ENCODE measurements around the gene DIS3L. TPM values are rescaled to one million over a fixed set of nuclear protein-coding genes. Genes with fewer than 3 reads are reported as not detected.
A peak's percentile ranks its signal among the peaks of the same experiment; 100 is the strongest.
"Not testable (repeated sequence)": the region's sequence is repeated elsewhere in the genome, so short reads cannot be mapped to it uniquely, and the experiment has no call there.

The DIS3L gene
- total RNA-seq, 2 donors from 2014 or later: 22.2 to 31.5 TPM

DNA sequence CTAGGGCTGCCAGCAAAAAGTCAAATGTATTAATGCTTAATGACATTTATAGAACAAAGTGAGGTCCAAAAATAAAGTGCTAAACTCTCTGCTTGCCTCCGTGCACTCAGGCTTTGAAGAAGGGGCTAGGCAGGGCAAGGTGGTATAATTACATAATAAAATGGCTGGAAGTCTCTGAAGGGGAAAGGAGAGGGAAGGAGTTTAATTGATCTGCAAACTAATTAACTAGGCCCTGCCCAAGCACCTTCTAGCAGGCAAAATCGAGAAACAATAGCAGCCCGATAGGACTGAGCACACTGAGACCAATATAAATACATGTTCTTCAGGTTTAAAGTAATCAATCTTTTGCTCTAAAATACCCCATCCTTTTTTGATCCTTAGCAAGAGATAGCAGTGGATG, 13.0 kb downstream of the DIS3L start:
- DNase-seq (no peak), ATAC-seq (replicated peaks in 1 of 2) (no peak)
- Mint-ChIP-seq H3K36me3 (ENCODE audit: insufficient read depth in 2 of 2) (peaks cover 7 to 11% of the 10 kb centered on the region in 2 donors), H3K4me3 (no peak overlapping the region), H3K4me1 (ENCODE audit: low read depth) (no peaks in the 10 kb centered on the region), H3K27me3 (ENCODE audit: low read depth) (no peaks in the 10 kb centered on the region), H3K27ac (no peak overlapping the region), H3K9me3 (no peaks in the 10 kb centered on the region)

DNA sequence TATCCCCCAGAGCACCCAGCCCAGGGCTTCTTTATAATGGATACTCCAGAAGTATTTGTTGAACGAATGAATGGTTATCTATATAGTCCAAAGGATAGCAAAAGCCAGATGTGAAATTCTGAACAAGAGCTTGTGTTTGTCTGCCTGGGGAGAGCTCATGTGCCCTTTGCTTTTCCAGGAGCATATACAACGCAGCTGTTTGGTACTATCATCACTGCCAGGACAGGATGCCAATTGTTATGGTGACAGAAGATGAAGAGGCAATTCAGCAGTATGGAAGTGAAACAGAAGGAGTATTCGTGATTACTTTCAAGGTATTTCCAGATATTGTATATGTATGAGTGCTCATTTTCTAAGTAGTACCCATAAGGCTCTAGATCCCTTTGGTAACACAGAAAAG, 15.2 kb downstream of the DIS3L start:
- H3K36me3 Mint-ChIP-seq (ENCODE audit: insufficient read depth in 2 of 2): peaks cover 7 to 11% of the 10 kb centered on the region in 2 donors
- no peak overlapping the region for H3K4me3 Mint-ChIP-seq
- no peaks in the 10 kb centered on the region for H3K4me1 Mint-ChIP-seq (ENCODE audit: low read depth)
- DNase-seq (no peak), ATAC-seq (replicated peaks in 1 of 2) (no peak)
- no peaks in the 10 kb centered on the region for H3K9me3 Mint-ChIP-seq
- H3K27me3 Mint-ChIP-seq (ENCODE audit: low read depth): no peaks in the 10 kb centered on the region
- H3K27ac Mint-ChIP-seq: peak overlapping the region; percentile 48

DNA sequence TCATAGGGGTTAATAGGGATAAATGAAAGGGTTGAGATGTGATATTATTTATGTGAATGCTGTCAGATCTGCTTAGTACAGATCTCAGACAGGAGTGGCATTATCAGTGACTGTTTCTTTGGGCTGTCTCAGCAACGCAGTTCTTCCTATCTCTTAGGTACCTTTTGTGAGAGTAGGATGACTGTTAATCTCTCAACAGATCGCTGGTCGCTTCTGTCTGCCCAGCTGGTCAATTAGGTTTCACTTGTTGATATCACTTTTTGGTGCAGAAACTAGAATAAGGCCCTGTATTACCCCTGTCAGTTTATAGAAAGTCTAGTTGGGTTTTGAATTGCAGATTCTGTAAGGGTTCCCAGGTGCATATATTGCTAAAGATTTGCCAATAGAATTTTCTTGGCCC, 16.5 kb downstream of the DIS3L start:
- no peak overlapping the region for H3K27ac Mint-ChIP-seq
- DNase-seq (no peak), ATAC-seq (replicated peaks in 1 of 2) (no peak)
- no peak overlapping the region for H3K4me3 Mint-ChIP-seq
- peaks cover 7 to 11% of the 10 kb centered on the region in 2 donors for H3K36me3 Mint-ChIP-seq (ENCODE audit: insufficient read depth in 2 of 2)
- no peaks in the 10 kb centered on the region for H3K4me1 Mint-ChIP-seq (ENCODE audit: low read depth)
- H3K27me3 Mint-ChIP-seq (ENCODE audit: low read depth): no peaks in the 10 kb centered on the region
- H3K9me3 Mint-ChIP-seq: no peaks in the 10 kb centered on the region

- no peaks in the 10 kb centered on the region for H3K27me3 Mint-ChIP-seq (ENCODE audit: low read depth)
- no peak for ATAC-seq (replicated peaks in 1 of 2)
- peak overlapping the region; percentile 10 for H3K27ac Mint-ChIP-seq
- DNase-seq: no peak
- H3K4me3 Mint-ChIP-seq: no peak overlapping the region
- H3K4me1 Mint-ChIP-seq (ENCODE audit: low read depth): no peaks in the 10 kb centered on the region
- no peaks in the 10 kb centered on the region for H3K9me3 Mint-ChIP-seq
- H3K36me3 Mint-ChIP-seq (ENCODE audit: insufficient read depth in 2 of 2): peaks cover 7 to 12% of the 10 kb centered on the region in 2 donors
Measured at GRCh38 chr15:66310786-66311185, 17.4 kb downstream of the DIS3L start.

- H3K27me3 Mint-ChIP-seq (ENCODE audit: low read depth): no peaks in the 10 kb centered on the region
- peak; percentile 49 to 74 for ATAC-seq (replicated peaks in 1 of 2)
- H3K27ac Mint-ChIP-seq: no peak overlapping the region
- no peaks in the 10 kb centered on the region for H3K9me3 Mint-ChIP-seq
- peaks cover 9 to 17% of the 10 kb centered on the region in 2 donors for H3K36me3 Mint-ChIP-seq (ENCODE audit: insufficient read depth in 2 of 2)
- no peak for DNase-seq
- no peaks in the 10 kb centered on the region for H3K4me1 Mint-ChIP-seq (ENCODE audit: low read depth)
- H3K4me3 Mint-ChIP-seq: no peak overlapping the region
Measured at GRCh38 chr15:66312144-66312543, 18.8 kb downstream of the DIS3L start.

DNA sequence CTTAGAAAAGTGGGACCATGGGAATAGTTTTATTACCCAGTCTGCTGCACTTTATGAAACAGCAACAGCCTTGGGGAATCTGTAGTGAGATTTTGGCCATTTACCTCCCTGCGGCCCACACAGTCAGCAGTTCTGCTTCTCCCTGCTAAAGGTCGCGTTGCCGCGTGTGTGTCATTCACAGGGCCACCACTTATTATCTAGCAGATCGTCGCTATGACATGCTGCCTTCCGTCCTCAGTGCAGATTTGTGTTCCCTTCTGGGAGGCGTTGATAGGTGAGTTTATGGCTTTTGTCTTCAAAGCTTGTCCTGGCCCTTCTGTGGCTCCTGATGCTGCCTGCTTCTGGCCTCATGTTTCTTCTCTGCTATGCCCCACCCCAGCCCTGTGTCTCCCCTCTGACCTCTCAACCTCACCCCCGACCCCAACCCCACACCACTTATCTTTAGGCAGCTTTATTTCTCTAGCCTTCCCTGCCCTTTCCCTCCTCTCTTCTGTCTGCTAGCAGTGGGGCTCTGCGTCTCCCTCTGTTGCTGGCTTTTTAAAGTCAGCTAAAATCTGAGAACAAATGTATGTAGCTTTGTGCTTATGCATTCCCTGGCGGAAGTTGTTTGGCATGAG, 30.1 kb downstream of the DIS3L start:
- Mint-ChIP-seq H3K9me3 (no peaks in the 10 kb centered on the region), H3K36me3 (ENCODE audit: insufficient read depth in 2 of 2) (peaks cover 3 to 14% of the 10 kb centered on the region in 2 donors), H3K4me1 (ENCODE audit: low read depth) (no peaks in the 10 kb centered on the region), H3K4me3 (no peak overlapping the region), H3K27ac (no peak overlapping the region), H3K27me3 (ENCODE audit: low read depth) (no peaks in the 10 kb centered on the region)
- ATAC-seq (replicated peaks in 1 of 2) (no peak), DNase-seq (no peak)

DNA sequence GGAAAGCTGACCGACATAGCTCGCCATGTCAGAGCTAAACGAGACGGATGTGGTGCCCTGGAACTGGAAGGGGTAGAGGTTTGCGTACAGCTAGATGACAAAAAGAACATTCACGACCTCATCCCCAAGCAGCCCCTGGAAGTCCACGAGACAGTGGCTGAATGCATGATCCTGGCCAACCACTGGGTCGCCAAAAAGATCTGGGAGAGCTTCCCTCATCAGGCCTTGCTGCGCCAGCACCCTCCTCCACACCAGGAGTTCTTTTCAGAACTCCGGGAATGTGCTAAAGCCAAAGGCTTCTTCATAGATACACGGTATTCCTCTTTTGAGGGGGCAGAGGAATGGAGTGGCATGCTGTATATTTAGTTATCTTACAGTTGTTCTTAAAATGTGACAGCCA, 32.7 kb downstream of the DIS3L start:
- no peaks in the 10 kb centered on the region for H3K4me1 Mint-ChIP-seq (ENCODE audit: low read depth)
- H3K9me3 Mint-ChIP-seq: no peaks in the 10 kb centered on the region
- no peak for DNase-seq
- H3K4me3 Mint-ChIP-seq: no peak overlapping the region
- H3K36me3 Mint-ChIP-seq (ENCODE audit: insufficient read depth in 2 of 2): peaks cover 3 to 19% of the 10 kb centered on the region in 2 donors
- H3K27me3 Mint-ChIP-seq (ENCODE audit: low read depth): no peaks in the 10 kb centered on the region
- no peak for ATAC-seq (replicated peaks in 1 of 2)
- H3K27ac Mint-ChIP-seq: no peak overlapping the region

DNA sequence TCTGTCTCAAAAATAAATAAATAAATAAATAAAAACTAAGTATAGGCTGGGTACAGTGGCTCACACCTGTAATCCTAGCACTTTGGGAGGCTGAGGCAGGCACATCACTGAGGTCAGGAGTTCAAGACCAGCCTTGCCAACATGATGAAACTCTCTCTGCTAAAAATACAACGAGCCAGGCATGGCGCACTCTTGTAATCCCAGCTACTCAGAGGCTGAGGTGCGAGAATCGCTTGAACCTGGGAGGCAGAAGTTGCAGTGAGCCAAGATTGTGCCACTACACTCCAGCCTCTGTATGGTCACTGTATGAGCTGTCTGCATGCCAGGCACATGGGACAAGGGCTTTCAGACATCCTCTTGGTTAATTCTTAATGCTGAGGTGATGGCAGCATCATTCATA, 34.4 kb downstream of the DIS3L start:
- no peak for ATAC-seq (replicated peaks in 1 of 2)
- Mint-ChIP-seq H3K27me3 (ENCODE audit: low read depth) (no peaks in the 10 kb centered on the region), H3K4me3 (no peak overlapping the region), H3K36me3 (ENCODE audit: insufficient read depth in 2 of 2) (peaks cover 3 to 22% of the 10 kb centered on the region in 2 donors), H3K27ac (no peak overlapping the region), H3K9me3 (no peaks in the 10 kb centered on the region), H3K4me1 (ENCODE audit: low read depth) (no peaks in the 10 kb centered on the region)
- no peak for DNase-seq

DNA sequence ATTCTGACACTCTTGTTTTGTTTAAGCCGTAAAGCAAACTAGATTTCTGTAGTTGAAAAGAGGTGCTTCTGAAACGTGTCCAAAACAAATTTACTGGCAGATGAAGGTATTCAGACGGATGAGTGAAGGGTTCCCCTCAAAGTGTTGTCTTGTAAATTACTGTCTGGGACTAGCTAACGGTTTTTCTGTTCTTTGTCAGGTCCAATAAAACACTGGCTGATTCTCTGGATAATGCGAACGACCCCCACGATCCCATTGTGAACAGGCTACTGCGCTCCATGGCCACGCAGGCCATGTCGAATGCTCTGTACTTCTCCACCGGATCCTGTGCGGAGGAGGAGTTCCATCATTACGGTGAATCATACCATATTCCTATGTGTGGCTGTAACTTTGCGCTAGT, 35.4 kb downstream of the DIS3L start:
- Mint-ChIP-seq H3K9me3 (no peaks in the 10 kb centered on the region), H3K4me3 (no peak overlapping the region), H3K27ac (no peak overlapping the region), H3K27me3 (ENCODE audit: low read depth) (no peaks in the 10 kb centered on the region), H3K4me1 (ENCODE audit: low read depth) (no peaks in the 10 kb centered on the region), H3K36me3 (ENCODE audit: insufficient read depth in 2 of 2) (peaks cover 1 to 18% of the 10 kb centered on the region in 2 donors)
- ATAC-seq (replicated peaks in 1 of 2): no peak
- DNase-seq: no peak

- not testable (repeated sequence) for H3K4me3 Mint-ChIP-seq; DNase-seq; H3K4me1 Mint-ChIP-seq (ENCODE audit: low read depth); H3K9me3 Mint-ChIP-seq; H3K27ac Mint-ChIP-seq; H3K27me3 Mint-ChIP-seq (ENCODE audit: low read depth); ATAC-seq (replicated peaks in 1 of 2)
- H3K36me3 Mint-ChIP-seq (ENCODE audit: insufficient read depth in 2 of 2): peaks cover 4 to 32% of the 10 kb centered on the region in 2 donors
Measured at GRCh38 chr15:66348530-66348929, 55.2 kb downstream of the DIS3L start.

DNA sequence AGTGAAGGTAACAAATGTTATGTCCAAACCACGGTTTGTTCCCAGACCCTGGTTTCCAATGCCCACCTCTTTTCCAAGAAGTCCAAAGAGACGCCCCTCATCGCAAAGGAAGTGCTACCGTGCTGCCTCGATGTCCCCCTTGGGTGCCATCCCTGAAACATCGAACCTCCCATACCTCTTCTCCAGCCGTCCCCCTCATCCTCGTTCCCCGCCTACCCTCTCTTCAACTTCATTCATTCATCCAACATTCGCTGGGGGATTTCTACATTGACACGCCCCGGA, 62.6 kb downstream of the DIS3L start:
- ATAC-seq (replicated peaks in 1 of 2): no peak
- Mint-ChIP-seq H3K27me3 (ENCODE audit: low read depth) (no peaks in the 10 kb centered on the region), H3K9me3 (no peaks in the 10 kb centered on the region), H3K27ac (peak overlapping the region; percentile 94), H3K4me1 (ENCODE audit: low read depth) (peaks cover 41% of the 10 kb centered on the region), H3K36me3 (ENCODE audit: insufficient read depth in 2 of 2) (peaks cover 5 to 23% of the 10 kb centered on the region in 2 donors), H3K4me3 (peak overlapping the region; percentile 91 to 97)
- DNase-seq: no peak

GRCh38 chr15:66356359-66357236, 63.2 kb downstream of the DIS3L start, which contains the start of gene TIPIN:
TIPIN (minus strand) TSS chr15:66356685; CDS start chr15:66352947, 3,738 bp downstream.
- Mint-ChIP-seq H3K9me3 (no peaks in the 10 kb centered on the region), H3K36me3 (ENCODE audit: insufficient read depth in 2 of 2) (peaks cover 5 to 21% of the 10 kb centered on the region in 2 donors), H3K4me1 (ENCODE audit: low read depth) (peaks cover 41% of the 10 kb centered on the region), H3K4me3 (peak within 1 kb of the TSS; percentile 91 to 97), H3K27me3 (ENCODE audit: low read depth) (no peaks in the 10 kb centered on the region), H3K27ac (peak within 1 kb of the TSS; percentile 94)
- DNase-seq (peak; percentile 98 to 99), ATAC-seq (replicated peaks in 1 of 2) (peak; percentile 98 to 99)

- Mint-ChIP-seq H3K27ac (no peak overlapping the region), H3K27me3 (ENCODE audit: low read depth) (no peaks in the 10 kb centered on the region), H3K36me3 (ENCODE audit: insufficient read depth in 2 of 2) (peaks cover 2 to 9% of the 10 kb centered on the region in 2 donors), H3K4me1 (ENCODE audit: low read depth) (peaks cover 25% of the 10 kb centered on the region), H3K4me3 (no peak overlapping the region), H3K9me3 (no peaks in the 10 kb centered on the region)
- DNase-seq: no peak
- no peak for ATAC-seq (replicated peaks in 1 of 2)
Measured at GRCh38 chr15:66359740-66360139, 66.4 kb downstream of the DIS3L start.

Data from activated T-cell treated with anti-CD3 and anti-CD28 coated beads, Interleukin-2, amount 50 U/mL, for 72 hours (primary cell).